ENCODE data around the gene ATP8B4.
A peak's percentile ranks its signal among the peaks of the same experiment; 100 is the strongest.
"Not testable (repeated sequence)": the region's sequence is repeated elsewhere in the genome, so short reads cannot be mapped to it uniquely, and the experiment has no call there.

The ATP8B4 gene

DNA sequence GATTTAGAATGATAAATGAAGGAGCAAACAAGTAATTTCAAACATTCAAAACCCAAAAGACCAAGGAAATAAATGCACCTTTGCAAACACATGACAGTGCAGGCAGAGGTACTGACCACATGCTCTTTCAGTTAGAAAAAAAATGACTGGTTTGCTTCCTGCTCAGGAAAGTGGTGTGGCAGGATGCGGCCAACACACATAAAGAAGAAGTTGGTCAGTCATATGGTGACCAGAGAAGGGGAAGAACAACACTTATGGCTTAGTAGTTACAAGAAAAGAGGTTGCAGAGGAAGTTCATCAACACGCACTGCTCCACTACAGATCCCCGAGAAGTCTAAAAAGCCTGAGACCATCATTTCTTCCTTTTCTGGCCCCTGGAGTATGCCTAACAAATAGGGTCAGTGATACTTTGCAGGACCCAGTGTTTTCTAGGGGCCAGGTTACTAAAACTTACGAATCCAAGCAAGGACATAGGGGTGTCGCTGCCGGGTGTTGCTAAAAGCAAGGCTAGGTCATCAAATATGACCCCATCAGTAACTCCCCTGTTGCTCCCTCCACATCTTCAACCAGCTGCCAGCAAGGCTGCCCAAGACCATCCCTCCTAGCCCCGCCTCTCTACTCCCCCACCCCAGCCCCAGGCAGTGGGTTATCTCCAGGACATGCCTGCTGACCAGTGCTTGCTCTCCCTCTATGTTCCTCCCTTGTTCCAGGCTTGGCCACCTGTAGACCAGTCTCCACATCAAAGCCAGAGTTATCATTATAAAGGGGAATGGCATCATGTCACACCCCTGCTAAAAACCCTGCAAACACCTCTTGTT, 11.2 kb downstream of the ATP8B4 start:
- no peak for DNase-seq

- DNase-seq: no peak
These were observed 11.9 kb downstream of the ATP8B4 start for GRCh38 chr15:50107157-50107556.

DNA sequence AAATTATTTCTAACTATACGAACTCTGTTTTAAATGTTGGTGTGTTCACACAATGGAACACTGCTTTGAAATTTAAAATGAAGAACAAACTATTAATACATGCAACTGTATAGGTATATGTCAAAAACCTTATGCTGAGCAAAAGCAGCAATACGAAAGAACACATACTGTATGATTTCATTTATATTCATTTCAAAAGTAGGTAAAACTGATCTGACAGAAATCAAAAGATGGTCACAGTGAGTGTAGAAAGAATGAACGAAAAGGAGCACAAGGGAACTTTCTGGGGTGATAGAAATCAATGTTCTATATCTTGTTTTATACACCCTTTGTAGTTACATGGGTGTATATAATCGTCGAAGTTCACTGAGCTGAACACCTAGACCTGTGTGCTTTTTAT, 12.6 kb downstream of the ATP8B4 start:
- DNase-seq: no peak

GRCh38 chr15:50100486-50100885, 18.5 kb downstream of the ATP8B4 start:
- DNase-seq: no peak

- DNase-seq: peak; percentile 55
These were observed 20.5 kb downstream of the ATP8B4 start for GRCh38 chr15:50098545-50098944.

DNA sequence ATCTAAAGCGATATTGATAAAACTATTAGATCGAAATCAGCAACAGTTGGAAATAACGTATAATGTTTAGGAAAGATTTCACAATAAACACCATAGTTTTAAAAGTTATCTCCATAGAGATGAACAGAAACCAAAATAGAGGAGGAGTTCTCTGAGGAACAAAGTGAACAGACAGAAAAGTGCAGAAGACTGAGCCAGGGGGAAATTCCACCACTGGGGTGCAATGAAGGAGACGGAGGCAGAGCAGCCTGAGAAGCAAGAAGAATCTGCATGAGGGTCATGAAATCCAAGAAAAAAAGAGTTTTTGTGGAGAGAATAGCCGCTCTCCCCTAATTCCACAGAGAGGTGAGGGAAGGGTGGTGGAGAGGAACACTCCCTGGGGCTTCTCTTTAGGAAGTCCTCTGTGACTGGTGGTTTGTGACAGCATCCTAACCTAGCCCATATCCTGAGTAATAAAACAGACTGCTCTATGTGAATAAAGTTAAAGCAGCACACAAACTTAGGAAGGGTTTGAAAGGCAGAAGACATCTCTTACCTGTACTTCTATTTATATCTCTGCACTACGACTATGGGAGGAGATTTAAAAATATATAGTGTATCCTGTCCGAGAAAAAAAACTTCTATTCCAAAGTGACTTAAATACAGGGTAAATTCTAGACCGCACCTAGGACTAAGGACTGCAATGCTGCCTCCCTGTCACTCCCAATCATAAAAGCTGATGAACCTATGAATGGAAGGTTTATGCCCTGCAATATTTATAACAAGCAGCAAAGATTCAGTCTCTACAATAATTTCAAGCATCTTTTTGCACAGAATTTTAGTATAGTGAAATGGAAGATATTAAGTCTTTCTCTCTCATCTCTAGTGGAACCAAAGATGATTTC, 22.9 kb downstream of the ATP8B4 start:
- no peak for DNase-seq

- not testable (repeated sequence) for DNase-seq
These were observed 29.6 kb downstream of the ATP8B4 start for GRCh38 chr15:50089386-50089785.

DNA sequence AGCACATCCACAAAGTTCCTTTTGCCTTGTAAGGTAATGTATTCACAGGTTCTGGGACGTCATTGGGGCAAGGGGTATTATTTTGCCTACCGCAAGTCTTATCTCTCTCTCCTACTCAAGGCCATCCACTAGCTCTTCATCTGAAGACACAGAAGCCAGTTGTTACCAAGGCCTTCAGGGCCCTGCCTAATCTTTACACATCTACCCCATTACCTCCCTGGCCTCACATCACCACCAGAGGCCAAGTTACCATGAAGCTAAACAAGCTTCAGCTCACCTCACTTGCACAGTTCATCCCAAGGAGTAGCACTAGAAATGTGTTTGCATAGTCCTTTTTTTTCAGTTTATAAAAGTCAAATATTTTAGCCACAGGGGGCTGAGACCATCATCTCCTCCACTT, 34.1 kb downstream of the ATP8B4 start:
- no peak for DNase-seq

DNA sequence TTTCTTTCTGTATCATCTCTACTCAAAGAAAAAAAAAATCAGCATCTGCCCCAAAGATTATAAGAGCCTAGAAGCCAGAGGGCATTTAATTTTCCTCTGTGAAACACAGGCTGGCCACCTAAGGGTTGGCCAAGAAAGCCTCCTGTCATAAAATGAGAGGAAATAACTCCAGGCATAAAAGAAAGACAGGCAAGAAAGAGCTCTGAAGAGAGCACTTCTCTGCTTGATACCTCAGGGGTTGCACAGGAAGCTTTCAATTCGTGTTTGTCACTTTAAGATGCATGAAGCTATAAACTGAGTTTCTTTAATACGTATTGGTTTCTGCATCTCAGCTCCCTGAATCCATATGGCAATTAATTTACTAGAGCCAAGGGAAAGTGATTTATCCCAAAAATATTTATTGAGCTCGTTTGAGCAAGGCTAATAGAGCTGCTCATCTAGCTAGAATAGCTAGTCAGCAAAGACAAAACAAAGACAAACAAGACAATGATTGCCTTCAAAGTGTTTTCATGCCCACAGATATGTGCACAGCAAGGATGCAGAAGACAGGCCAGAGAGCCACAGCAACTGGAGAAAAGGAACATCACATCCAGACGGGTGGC, 35.5 kb downstream of the ATP8B4 start:
- no peak for DNase-seq

GRCh38 chr15:50082066-50082465, 37.0 kb downstream of the ATP8B4 start:
- no peak for DNase-seq

DNA sequence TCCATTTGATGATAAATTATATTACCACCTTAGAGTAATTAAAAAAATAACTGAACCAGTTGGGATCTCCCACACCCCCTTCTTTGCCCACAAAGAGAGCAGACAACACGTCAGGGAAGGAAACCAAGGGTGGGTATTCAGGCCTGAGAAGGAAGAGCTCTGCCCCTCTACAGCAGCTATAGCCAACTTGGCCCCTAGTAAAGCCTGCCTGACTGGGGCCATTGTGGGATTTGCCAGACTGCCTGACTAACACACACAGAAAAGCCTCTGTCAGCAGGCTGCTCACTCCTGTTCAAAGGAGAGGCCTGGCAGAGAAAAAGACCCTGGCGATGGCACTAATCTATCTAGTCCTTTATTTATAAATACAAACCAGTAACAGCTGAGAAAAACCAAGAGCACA, 41.4 kb downstream of the ATP8B4 start:
- DNase-seq: no peak

GRCh38 chr15:50077176-50077575, 41.9 kb downstream of the ATP8B4 start:
- DNase-seq: no peak

- no peak for DNase-seq
These were observed 43.7 kb downstream of the ATP8B4 start for GRCh38 chr15:50075319-50075718.

DNA sequence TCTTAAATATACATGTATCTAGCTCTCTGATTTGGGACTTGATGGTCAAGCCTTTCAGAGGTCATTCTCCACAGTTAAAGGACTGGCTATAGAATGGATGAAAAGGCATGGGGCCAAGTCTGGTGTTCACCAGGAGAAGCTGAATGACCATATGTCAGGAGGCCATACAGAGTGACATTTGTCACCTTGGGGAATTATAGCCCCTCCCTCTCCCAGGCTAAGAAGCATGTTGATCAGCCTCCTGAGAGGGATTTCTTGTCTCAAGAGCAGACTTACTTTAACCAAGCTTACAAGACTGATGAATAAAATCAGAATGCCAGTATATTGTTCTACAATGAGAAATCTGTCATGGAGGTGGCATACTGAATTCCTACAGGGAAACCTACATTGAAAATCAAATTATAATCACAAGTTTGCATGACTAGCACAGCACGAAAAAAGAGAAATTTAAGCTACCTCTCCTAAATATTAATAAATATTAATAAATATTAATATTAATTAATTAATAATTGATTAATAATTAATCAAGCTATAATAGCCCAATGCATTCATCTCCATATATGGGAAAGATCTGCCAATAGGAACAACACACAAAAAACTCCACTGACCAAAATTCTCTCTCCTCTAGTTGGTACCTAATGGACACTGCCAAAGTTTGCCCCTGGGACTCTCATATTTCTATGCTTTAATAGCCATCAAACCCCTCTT, 47.3 kb downstream of the ATP8B4 start:
- no peak for DNase-seq

DNA sequence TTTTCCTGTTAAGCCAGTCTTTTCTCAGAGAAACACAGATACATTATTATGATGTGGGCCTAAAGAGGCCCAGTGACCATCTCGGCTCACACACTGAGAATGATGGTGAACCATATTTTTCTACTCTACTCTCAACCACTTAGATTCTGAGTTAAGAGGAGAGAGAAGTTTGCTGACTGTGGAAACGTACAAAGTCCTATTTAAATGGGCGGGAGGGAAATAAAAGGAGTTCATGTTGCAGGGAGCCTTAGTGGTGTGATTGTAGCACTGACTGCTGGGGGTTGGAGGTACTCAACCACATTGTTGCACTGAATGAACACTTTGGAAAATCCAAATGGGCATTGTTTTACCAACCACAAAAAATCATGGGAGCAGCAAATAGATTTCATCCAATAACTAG, 51.0 kb downstream of the ATP8B4 start:
- no peak for DNase-seq

DNA sequence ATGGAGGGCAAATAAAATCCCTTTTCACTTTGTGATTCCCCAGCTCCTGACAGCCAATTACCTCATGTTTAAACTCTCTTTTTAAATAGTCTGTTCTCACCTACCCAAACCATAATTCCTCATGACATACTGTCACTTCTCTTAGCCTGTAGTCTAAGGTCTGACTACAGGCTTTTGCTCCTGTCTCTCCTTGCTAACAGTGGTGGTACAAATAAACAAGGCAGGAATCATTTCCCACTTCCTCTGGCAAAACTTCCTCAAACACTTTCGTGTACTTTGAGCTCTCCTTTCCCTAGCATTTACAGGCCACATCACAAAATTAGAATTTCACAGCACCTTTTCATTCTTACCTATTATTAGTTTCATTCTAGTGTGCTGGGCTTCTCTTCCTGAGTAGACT, 51.8 kb downstream of the ATP8B4 start:
- DNase-seq: no peak

- no peak for DNase-seq
These were observed 52.4 kb downstream of the ATP8B4 start for GRCh38 chr15:50066666-50067065.

GRCh38 chr15:50066202-50066601, 52.8 kb downstream of the ATP8B4 start:
- peak; percentile 44 for DNase-seq

GRCh38 chr15:50065279-50065678, 53.8 kb downstream of the ATP8B4 start:
- no peak for DNase-seq

DNA sequence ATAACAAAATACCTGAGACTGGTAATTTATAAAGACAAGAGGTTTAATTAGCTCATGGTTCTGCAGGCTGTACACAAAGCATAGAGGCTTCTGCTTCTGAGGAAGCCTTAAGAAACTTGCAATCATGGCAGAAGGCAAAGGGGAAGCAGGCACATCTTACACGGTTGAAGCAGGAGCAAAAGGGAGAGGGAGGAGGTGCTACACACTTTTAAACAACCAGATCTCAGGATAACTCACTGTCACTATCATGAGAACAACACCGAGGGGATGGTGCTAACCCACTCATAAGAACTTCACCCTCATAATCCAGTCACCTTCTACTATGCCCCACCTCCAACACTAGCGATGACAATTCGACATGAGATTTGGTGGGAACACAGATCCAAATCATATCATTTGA, 54.4 kb downstream of the ATP8B4 start:
- no peak for DNase-seq

DNA sequence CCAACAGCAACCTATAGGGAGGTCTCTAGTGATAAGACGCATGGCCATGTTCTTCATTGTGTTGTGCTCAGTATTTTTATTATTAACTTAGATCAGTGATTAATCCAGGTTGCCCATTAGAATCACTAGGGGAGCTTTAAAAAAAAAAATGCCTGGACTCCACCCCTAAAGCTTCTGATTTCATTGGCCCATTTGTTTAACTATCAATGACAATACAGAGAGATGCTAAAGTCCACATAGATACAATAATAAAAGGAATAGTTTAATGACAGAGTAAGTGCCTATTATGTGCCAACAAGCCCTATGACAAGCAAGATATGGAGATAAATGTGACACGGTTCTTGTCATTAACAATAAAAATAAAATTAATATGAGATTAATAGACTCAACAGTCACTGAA, 55.8 kb downstream of the ATP8B4 start:
- DNase-seq: no peak

- DNase-seq: no peak
These were observed 57.5 kb downstream of the ATP8B4 start for GRCh38 chr15:50061503-50061902.

DNA sequence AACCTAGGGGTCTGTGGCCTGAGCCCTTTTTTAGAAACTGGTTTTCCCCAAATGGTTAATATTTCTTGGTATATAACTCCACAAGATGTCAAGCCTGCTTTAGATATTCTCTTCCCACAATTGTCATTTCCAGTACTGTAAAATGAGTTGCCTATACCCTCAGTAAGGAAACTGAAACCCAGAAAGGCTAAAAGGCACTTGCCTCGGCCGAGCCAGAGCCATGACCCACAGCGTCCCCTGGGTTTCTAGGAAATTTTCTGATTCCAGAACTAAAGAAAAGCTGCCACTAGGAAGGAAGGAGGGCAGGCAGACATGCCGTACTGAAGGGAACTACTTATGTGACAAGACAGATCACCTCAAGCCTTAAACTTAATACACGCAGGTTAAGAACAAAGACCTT, 59.1 kb downstream of the ATP8B4 start:
- DNase-seq: no peak

Measured in HCEC 1CT (cell line).